H1 (cell line): ENCODE results near the gene CLEC18C.
"Not testable (repeated sequence)": the region's sequence is repeated elsewhere in the genome, so short reads cannot be mapped to it uniquely, and the experiment has no call there.

Source experiments
- GABPA ChIP-seq: IDR thresholded peaks from 2 replicates; pipeline ENCODE4 v1.6.1; 2011; ENCODE audit warnings: mild to moderate bottlenecking, low read length, moderate library complexity, borderline replicate concordance; ENCODE audit not compliant: insufficient read depth
- SP1 ChIP-seq: IDR thresholded peaks from 2 replicates; pipeline ENCODE4 v1.6.1; 2011; ENCODE audit warnings: low read depth, low read length
- TF ChIP-seq, protein P1 (sequence below), 3 experiments: IDR thresholded peaks; 1 replicate in 2 of 3; 2 replicates in 1 of 3; pipeline versions ENCODE4 v1.5.1 to v1.6.1; 2011; ENCODE audit warnings: low read length in 3 of 3, mild to moderate bottlenecking in 3 of 3, inconsistent platforms in 2 of 3, low read depth in 1 of 3, moderate library complexity in 1 of 3; ENCODE audit not compliant: insufficient read depth in 1 of 3; ENCODE audit errors: control extremely low read depth in 1 of 3

DNA sequence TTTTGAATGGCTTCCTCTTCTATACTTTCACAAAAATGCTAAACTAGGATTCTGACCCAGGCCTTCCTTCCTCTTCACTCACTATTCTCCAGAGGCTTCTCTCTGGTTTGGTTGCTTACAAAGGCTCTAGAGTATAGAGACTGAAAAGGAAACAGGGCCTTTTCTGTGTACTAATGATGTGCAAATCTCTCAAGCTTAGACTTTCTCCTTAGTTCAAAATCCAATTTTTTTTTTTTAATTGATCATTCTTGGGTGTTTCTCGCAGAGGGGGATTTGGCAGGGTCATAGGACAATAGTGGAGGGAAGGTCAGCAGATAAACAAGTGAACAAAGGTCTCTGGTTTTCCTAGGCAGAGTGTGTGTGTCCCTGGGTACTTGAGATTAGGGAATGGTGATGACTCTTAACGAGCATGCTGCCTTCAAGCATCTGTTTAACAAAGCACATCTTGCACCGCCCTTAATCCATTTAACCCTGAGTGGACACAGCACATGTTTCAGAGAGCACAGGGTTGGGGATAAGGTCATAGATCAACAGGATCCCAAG, 50.5 kb downstream of the CLEC18C start:
- TF ChIP-seq GABPA, SP1: not testable (repeated sequence)
- TF ChIP-seq, protein P1, sequence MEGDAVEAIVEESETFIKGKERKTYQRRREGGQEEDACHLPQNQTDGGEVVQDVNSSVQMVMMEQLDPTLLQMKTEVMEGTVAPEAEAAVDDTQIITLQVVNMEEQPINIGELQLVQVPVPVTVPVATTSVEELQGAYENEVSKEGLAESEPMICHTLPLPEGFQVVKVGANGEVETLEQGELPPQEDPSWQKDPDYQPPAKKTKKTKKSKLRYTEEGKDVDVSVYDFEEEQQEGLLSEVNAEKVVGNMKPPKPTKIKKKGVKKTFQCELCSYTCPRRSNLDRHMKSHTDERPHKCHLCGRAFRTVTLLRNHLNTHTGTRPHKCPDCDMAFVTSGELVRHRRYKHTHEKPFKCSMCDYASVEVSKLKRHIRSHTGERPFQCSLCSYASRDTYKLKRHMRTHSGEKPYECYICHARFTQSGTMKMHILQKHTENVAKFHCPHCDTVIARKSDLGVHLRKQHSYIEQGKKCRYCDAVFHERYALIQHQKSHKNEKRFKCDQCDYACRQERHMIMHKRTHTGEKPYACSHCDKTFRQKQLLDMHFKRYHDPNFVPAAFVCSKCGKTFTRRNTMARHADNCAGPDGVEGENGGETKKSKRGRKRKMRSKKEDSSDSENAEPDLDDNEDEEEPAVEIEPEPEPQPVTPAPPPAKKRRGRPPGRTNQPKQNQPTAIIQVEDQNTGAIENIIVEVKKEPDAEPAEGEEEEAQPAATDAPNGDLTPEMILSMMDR (IDR thresholded peaks at IDR 0.05; ENCODE audit: control extremely low read depth in 1 of 3, insufficient read depth in 1 of 3, low read depth in 1 of 3, low read length in 3 of 3): not testable (repeated sequence)
